RPMI8226 (cell line): Measurements from ENCODE around the gene NRXN3.

Experiments
- DNase-seq: peaks from one replicate; pipeline ENCODE4 v3.0.0-alpha.2; 2015

Gene NRXN3

DNA sequence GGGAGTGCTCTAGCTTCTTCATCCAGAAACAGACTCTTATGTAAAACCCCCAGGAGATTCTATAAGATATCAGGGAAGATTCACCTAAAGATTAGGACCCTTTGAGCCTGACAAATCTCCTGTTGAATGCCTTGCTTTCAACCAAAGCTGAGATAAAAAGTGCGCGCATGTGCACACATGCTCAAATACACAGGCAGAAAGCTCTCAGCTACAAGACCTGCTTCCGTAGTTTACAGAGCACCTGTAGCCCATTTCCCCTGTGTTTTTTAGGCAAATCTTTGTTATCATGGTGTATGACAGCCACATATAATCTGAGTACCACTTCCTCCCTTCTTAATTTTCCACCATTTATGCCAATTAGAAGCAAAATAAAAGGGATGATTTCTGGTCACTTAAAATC, 866.9 kb downstream of the NRXN3 start:
- DNase-seq = no peak

DNA sequence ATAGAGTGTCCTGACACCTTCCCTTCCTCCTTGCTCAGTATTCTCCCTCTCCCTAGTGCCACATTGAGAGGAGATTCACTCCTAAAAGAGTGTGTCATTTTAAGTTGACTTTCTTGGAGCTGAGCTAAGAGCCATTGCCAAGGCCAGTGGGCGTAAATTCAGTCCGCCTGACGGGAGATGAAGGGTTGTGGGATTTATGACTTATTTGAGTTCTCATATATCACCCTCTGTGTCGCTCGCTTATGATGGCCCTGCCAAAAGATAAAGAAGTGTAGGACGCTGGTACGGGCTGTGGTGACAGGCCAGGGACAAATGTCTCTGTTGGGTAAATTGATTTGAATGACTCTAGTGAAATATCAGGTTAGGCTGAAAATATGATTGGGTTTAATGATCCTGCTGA, 867.4 kb downstream of the NRXN3 start:
- DNase-seq = no peak

DNA sequence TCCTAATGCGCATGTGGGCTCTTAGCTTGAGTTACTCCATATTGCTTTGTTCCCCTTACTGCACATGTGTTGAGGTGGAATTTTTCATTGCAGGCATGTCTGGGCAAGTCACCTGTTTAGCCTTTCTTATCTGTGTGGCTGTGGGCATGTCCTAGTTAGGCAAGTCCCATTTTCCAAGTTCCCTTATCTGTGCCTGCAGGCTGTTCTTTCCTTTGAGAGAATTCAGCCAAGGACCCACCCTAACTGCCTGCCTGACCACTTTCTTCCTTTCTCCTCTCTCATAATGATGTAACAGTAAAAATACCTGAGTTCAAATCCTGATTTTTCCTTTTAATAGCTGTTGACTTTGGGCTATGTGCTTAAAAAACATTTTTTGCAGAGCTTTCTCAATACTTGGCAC, 870.6 kb downstream of the NRXN3 start:
- DNase-seq = no peak

DNA sequence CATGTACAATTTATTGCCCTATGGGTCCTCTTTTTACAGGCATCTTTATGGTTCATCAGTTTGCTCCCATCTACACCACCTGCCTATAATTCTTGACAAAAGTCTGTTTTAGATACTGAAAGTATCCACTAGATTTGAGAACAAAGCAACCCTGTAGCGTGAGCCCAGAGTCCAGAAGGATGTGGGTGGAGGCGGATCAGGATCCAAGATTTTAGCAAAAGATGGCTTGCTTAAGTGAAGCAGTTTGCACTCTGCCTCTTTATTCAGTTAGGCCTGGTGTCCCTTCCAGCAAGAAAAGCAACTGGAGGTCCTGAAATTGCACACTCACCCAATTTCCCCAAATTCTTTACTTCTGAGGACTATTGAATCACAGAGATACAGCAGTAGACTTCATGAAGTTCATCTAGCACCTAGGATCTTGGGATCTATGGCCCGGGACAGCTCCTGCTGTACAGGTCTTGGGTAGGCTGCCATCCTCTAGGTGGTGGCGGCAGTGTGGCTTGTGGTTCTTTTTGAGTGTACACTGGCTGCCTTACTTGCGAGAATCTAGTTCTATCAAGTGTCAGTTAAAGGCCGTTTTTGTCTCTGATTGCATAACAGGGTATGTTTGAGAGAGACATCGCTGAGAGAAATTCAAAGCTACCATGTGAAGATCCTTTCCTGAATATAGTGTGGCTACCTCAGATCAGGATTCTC, 873.2 kb downstream of the NRXN3 start:
- DNase-seq = no peak

DNA sequence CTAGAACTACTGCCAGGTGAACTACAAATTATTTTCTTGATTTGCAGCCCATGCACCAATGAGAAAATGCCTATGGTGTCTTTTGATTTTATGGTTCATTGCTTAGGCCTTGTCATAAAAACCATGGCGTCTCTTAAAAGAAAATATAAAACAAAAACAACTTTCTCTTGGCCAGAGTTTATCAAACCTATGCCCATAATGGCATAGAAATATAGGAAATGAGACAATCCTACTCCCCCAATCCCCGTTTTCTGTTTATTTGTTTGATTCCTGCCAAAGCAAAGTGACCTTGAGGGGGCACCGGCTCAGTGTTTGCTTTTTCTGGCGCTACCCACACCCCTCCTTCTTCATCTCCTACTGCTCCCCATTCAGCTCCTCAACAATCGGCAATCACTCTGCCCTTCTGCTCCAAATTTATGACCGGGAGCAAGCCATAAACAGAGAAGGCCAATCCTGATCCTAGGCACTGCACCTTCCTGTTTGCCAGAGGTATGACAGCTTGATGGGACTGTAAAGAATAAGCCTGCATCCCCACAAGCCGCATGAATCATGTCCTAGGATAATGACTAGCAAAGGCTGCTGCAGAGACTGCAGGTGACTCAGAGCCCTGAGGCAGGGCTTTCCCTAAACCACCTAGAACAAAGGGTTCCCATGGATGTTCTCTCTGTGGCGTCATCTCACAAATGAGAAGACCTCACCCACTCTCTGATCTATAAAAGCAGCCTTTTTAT, 874.9 kb downstream of the NRXN3 start:
- no peak for DNase-seq

GRCh38 chr14:79050787-79051727, 880.9 kb downstream of the NRXN3 start:
- DNase-seq = no peak

- no peak for DNase-seq
Observed at GRCh38 chr14:79051742-79052141, 881.6 kb downstream of the NRXN3 start.

GRCh38 chr14:79056879-79057278, 886.7 kb downstream of the NRXN3 start:
- DNase-seq = no peak

DNA sequence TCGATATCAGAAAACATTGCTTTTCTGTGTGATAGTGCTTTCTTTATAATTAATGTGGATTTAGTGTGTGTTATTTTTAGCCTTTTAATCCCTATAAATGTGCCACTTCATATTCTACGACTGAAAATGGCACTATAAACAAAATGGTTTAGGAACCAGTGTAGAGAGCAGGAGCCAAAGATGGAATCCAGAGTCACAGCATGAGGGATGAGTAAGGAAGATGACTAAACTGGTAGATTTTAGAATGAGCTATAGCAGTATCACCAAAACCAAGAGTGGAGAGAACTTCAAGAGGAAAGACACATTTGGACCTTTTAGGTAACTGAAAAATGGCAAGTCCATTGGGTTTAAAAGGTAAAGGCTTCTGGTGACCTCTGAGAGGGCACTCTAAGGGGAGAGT, 887.2 kb downstream of the NRXN3 start:
- no peak for DNase-seq

- no peak for DNase-seq
Observed at GRCh38 chr14:79062226-79062625, 892.1 kb downstream of the NRXN3 start.

- no peak for DNase-seq
Observed at GRCh38 chr14:79064214-79064613, 894.0 kb downstream of the NRXN3 start.

DNA sequence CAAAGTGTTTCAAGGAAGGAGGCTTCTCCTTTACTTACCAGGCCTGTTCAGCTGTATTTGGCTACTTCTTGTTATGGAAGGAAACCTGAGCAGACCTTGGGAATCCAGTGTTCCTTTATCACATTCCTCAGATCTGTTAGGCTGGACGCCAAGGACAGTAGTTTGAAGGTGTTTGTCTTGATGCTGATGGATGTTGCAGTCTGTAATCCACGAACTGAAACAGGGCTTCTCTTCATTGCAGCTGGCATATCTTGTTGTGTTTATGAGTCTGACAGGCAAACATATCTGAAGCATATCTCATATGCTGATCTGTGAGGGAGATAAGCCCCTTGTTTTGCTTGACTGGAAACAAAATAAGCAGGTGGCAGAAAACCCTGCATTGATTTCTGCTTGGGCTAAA, 904.3 kb downstream of the NRXN3 start:
- DNase-seq = no peak

GRCh38 chr14:79076428-79076827, 906.3 kb downstream of the NRXN3 start:
- DNase-seq = no peak

DNA sequence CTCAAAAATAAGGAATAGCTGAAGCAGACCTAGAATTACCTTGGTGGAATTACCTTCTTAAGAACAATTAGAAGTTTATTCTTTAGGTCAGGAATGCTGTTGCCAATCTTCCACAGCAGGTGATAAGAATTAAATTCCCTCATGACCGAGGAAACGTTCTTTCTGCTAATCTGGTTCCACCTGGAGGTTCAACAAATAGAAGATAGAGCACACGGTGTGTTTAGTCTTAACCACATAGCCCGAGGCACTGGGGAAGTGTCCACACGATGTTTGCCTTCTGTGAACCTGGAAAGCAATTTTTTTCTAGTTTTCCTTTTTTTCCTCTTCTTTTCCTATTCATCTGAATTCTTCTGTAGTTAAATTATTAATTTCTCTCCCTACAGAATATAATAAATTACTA, 906.9 kb downstream of the NRXN3 start:
- DNase-seq = no peak

DNA sequence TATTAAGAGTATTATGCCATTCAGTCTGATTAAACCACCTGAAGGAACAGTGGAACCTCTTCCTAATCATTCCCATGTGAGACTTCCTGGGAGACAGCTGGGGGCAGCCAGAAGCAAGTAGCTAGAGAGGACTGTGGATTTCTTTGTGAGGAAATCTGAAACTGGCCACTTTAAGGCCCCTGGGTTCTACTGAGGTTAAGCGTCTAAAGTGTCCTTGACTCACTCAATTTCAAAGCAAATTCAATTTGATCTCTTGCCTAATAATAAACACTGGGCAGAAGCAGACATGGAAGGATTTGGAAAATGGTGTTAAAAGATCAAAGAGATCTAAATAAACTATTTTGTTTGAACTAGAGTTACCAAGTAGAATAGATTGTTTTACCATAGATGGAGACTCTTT, 909.9 kb downstream of the NRXN3 start:
- DNase-seq = no peak

GRCh38 chr14:79082883-79083282, 912.7 kb downstream of the NRXN3 start:
- no peak for DNase-seq

DNA sequence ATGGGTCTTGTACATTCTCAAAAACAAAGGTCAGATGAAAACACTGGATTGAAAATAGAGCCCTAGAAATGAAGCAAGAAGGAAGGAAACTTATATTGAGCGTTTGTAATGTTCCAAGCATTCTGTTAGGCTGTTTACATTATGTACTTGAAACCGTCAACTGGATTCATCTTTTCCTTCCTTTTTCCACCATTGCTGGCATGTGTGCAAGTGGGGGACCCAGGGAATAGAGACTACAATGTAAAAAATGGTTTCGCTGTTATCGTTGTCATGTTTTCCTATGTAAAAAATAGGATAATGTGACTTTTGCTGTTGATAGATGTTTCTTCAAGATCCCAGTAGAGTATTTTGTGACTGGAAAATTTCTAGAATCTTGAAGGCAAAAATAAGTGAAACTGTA, 913.2 kb downstream of the NRXN3 start:
- DNase-seq = no peak

- DNase-seq = no peak
Observed at GRCh38 chr14:79084861-79085260, 914.7 kb downstream of the NRXN3 start.

DNA sequence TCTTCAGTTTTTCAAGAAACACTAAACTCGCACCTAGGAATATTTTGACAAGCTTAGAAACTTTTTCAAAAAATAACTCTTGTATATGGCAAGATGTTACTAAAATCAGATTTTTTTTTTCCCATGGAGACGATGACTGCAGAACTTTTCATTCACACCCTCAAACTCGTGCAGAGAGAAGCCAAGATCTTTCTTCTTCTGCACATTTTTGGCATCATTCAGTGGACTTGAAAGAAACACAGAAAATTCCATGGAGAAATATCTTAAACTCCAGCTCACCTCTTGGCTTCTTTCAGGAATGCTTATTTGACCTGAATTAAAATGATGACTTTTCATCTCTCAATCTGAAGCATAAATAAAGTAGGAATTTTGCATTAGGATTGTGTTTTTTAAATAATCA, 919.4 kb downstream of the NRXN3 start:
- no peak for DNase-seq

- no peak for DNase-seq
Observed at GRCh38 chr14:79090641-79091180, 920.5 kb downstream of the NRXN3 start.

DNA sequence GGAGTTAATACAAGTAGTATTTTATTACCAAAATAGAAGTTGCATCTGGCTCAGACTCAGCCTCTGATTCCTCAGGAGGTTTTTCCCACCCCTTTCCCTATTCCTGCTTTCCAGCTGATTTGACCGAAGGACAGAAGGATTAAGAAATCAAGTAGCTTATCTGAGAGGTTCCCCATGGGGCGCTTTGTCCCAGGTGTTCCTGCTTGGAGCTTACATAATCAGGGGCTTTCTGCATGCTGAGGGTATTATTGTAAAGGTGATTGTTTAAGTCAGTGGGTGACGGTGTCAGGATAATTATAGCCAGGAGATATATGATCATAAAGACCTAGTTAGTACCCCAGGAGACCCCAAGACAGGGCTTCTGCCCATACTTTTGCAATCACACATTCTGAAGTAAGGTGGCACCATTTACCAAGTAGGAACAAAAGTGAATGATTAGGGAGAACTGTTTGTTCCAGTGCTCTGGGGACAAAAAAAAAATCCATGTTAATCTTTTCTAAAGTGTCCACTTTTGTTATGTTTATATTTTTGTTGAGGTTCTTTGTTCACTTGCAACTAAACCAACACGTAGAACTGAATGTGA, 921.3 kb downstream of the NRXN3 start:
- DNase-seq = no peak

DNA sequence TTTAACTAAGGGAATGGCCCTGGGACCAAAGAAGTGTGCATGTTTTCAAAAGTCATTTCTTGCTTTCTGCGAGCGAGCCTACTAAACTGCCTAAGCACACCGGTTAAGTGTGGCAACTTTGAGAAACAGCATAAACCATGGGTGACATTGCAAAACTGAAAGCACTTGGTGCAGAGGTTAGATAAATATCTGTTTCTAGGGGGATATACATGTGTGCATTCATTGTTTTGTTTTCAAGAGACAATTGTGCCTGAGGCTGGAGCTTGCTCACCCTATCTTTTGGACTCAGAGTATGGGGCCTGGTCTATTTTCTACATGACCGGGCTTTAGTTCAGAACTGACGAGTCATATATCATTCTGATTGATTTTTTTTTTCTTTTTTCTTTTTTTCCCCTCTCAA, 923.4 kb downstream of the NRXN3 start:
- DNase-seq = no peak

GRCh38 chr14:79094951-79095350, 924.8 kb downstream of the NRXN3 start:
- no peak for DNase-seq
